Brain microvascular endothelial cell (primary cell): ENCODE results near the gene CHST11.

Source experiments
- DNase-seq: peaks from one replicate; pipeline ENCODE4 v3.0.0-alpha.2; 2020
- H3K27ac ChIP-seq: fragments of 250-450 bp; sonication (Bioruptor Pico); 2 replicates; pipeline ENCODE4 v1.5.1; 2020; ENCODE audit warnings: mild to moderate bottlenecking, moderate library complexity
- H3K27me3 ChIP-seq: fragments of 250-450 bp; sonication (Bioruptor Pico); replicated peaks from 2 replicates; pipeline ENCODE4 v1.5.1; 2020; ENCODE audit warnings: mild to moderate bottlenecking
- H3K36me3 ChIP-seq: fragments of 250-450 bp; sonication (Bioruptor Pico); replicated peaks from 2 replicates; pipeline ENCODE4 v1.5.1; 2020; ENCODE audit warnings: mild to moderate bottlenecking
- H3K4me3 ChIP-seq: 2 replicates; pipeline ENCODE4 v1.5.1; 2011; ENCODE audit warnings: low read depth, mild to moderate bottlenecking, control low read depth, low read length, moderate library complexity
- in situ Hi-C: cut with HindIII; loops from 2 replicates; pipeline ENCODE4 v1.10.0; 2017; ENCODE audit warnings: low sequenced_read_pairs, low pct_ligation_motif_present
- TF ChIP-seq, protein P1 (sequence below): IDR thresholded peaks from 2 replicates; pipeline ENCODE4 v1.5.1; 2011; ENCODE audit warnings: low read depth, mild to moderate bottlenecking, moderate library complexity, low read length, control low read depth, inconsistent platforms; ENCODE audit errors: missing control alignments

The CHST11 gene

DNA sequence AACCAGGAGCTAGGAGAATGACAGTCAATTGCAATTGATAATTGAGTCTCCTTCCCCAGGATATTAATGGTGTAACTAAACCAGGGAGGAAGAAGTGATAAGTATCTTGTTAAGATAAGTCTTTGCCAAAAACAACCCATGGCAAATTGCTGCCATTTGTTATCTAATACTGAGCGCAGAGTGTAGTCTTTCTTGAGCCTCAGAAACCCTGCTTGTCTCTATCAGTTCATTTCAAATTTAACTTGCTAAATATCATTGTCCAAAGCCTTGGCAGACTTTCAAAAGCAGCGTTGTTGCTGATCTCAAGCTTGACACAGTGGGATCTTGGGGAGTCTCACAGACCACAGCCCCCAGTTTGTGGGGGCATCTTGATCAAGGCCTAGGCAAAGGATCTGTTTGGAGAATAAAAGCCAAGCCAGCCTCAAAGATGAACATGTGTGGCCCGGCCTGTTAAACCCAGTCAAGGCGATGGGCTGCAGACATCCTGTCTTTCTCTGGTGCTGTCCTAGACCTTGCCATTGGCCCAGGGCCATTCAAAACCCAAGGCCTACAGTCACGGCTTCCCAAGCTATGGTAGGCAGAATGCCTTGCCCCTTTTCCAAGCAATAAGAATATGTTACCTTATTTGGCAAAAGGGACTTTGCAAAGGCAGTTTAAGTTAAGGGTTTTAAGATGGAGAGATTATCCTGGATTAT lies 164.2 kb downstream of the CHST11 start:
- Histone ChIP-seq H3K4me3 (no peak overlapping the region), H3K27me3 (no peaks in the 10 kb centered on the region), H3K27ac (no peak overlapping the region), H3K36me3 (no peaks in the 10 kb centered on the region)
- DNase-seq = peak; percentile 18
- in situ Hi-C loops = no loop called here
- TF ChIP-seq, protein P1, sequence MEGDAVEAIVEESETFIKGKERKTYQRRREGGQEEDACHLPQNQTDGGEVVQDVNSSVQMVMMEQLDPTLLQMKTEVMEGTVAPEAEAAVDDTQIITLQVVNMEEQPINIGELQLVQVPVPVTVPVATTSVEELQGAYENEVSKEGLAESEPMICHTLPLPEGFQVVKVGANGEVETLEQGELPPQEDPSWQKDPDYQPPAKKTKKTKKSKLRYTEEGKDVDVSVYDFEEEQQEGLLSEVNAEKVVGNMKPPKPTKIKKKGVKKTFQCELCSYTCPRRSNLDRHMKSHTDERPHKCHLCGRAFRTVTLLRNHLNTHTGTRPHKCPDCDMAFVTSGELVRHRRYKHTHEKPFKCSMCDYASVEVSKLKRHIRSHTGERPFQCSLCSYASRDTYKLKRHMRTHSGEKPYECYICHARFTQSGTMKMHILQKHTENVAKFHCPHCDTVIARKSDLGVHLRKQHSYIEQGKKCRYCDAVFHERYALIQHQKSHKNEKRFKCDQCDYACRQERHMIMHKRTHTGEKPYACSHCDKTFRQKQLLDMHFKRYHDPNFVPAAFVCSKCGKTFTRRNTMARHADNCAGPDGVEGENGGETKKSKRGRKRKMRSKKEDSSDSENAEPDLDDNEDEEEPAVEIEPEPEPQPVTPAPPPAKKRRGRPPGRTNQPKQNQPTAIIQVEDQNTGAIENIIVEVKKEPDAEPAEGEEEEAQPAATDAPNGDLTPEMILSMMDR = no peak

DNA sequence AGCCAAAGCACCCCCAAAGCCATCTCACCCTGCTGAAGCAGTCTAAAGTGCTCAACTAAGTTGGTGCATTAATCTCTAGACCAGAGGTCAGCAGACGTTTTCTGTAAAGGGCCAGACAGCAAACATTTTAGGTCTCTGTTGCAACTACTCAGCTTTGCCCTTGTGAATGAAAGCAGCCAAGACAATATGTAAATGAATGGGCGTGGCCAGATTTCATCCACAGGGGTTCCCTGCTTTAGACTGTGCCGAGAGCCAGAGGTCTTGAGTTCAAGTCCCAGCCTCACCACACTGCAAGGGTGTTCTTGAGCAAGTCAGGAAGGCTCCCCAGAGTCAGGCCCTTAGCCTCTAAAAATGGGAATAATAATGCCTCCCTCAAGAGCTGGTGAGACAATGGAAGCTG lies 166.2 kb downstream of the CHST11 start:
- no peaks in the 10 kb centered on the region for H3K27me3 ChIP-seq
- no peak for DNase-seq
- in situ Hi-C loops = no loop called here
- H3K36me3 ChIP-seq = no peaks in the 10 kb centered on the region
- TF ChIP-seq, protein P1 = no peak
- no peak overlapping the region for H3K27ac ChIP-seq
- no peak overlapping the region for H3K4me3 ChIP-seq

DNA sequence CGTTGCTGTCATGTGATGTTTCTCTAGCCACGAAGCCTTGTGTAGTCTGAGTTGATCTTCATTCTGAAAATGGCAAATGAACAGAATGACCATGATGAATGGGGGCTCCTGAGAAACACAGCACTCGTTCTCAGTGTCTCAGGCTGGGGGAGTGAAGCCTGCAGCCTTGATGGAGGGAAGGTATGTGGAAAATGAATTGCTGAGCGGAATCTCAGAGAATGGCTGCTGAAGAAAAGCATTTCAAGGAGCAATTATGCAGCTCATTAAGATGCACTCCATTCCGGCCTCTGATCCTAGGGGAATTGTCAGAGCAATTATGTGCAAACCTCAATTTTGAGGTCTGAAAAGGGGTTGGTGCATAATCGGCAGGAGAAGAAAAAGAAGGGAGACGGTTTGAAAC lies 167.1 kb downstream of the CHST11 start:
- no peaks in the 10 kb centered on the region for H3K27me3 ChIP-seq
- no peaks in the 10 kb centered on the region for H3K36me3 ChIP-seq
- TF ChIP-seq, protein P1 = no peak
- H3K27ac ChIP-seq = no peak overlapping the region
- no peak for DNase-seq
- no peak overlapping the region for H3K4me3 ChIP-seq
- in situ Hi-C loops = no loop called here

DNA sequence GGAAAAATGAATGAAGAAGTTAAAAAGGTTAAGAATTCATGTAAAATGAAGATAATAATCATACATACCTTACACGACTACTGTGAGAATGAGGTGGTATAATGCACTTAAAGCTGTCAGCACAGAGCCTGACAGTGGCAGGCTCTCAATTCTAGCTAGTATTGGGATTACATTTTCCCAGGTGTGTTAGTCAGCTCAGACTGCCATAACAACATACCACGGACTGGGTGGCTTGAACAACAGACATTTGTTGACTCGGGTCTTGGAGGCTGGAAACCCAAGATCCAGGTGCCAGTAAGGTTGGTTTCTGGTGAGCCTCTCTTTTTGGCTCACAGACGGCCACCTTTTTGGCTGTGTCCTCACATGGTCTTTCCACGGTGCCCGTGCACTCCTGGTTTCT lies 167.8 kb downstream of the CHST11 start:
- TF ChIP-seq, protein P1 = no peak
- H3K36me3 ChIP-seq = no peaks in the 10 kb centered on the region
- no peak for DNase-seq
- H3K4me3 ChIP-seq = no peak overlapping the region
- H3K27me3 ChIP-seq = no peaks in the 10 kb centered on the region
- no peak overlapping the region for H3K27ac ChIP-seq
- in situ Hi-C loops = no loop called here

DNA sequence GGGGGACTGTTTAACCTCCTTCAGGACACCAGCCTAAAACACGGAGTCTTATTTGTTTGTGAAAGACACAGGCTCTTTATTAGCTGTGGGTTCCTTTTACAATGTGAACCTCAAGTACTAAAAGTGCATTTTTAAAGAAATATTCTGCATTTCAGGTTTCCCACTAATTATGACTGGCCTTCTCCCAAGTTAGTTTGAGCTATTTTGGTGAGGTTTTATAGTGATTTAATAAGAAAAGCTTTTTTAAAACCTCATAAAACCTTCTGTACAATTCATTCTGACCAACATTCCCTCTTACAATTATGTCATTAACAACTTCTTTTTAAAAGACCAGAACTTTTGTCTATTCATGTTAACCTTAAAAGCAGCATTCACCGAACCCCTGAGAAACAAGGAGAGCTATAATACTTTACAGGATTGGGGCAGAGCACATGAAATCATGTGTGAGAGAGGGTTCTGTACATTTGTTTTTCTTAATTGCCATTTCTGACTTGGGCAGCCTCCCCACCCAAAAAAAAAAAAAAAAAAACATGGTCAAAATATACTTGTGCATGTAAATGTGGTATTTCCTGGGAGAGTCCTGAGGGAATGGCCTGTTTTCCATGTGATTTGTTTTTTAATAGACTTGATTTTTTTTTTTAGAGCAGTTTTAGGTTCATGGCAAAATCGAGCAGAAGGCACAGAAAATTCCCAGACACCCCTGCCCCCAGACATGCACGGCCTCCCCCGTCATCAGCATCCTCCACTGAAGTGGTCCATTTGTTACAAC lies 169.5 kb downstream of the CHST11 start:
- H3K36me3 ChIP-seq = no peaks in the 10 kb centered on the region
- in situ Hi-C loops = no loop called here
- TF ChIP-seq, protein P1 = no peak
- H3K27ac ChIP-seq = no peak overlapping the region
- no peaks in the 10 kb centered on the region for H3K27me3 ChIP-seq
- no peak for DNase-seq
- no peak overlapping the region for H3K4me3 ChIP-seq
